Naive B cell (primary cell): ENCODE results near the gene LMBRD2. TPM values are rescaled to one million over a fixed set of nuclear protein-coding genes. Genes with fewer than 3 reads are reported as not detected.

ENCODE experiments used
- ATAC-seq, 2 donors: fragments of 150-1000 bp; cut with Tn5 transposase; 2 replicates each; pipeline ENCODE4 v1.10.0; 2021; ENCODE audit warnings: low read depth in 2 of 2, mild to moderate bottlenecking in 2 of 2, moderate library complexity in 2 of 2
- DNase-seq: peaks from one replicate; pipeline ENCODE4 v3.0.0; 2022
- H3K27ac Mint-ChIP-seq, 6 donors: one replicate each; pipeline ENCODE4 v1.8.0; 2020 to 2022; ENCODE audit warnings: mild to moderate bottlenecking in 6 of 6, mixed read lengths in 6 of 6, moderate library complexity in 5 of 6, inconsistent platforms in 2 of 6
- H3K27me3 Mint-ChIP-seq, 3 donors: one replicate each; pipeline ENCODE4 v1.8.0; 2021 to 2022; ENCODE audit warnings: mixed read lengths in 3 of 3, mild to moderate bottlenecking in 1 of 3
- H3K36me3 Mint-ChIP-seq, 2 donors: one replicate each; pipeline ENCODE4 v1.8.0; 2020 to 2022; ENCODE audit warnings: mixed read lengths in 2 of 2, inconsistent platforms in 1 of 2, mild to moderate bottlenecking in 1 of 2
- H3K4me1 Mint-ChIP-seq, 3 donors: one replicate each; pipeline ENCODE4 v1.8.0; 2020 to 2022; ENCODE audit warnings: mixed read lengths in 3 of 3, inconsistent platforms in 1 of 3, mild to moderate bottlenecking in 1 of 3, moderate library complexity in 1 of 3
- H3K4me3 Mint-ChIP-seq, 8 donors: one replicate each; pipeline ENCODE4 v1.8.0; 2020 to 2022; ENCODE audit warnings: mild to moderate bottlenecking in 8 of 8, mixed read lengths in 8 of 8, moderate library complexity in 8 of 8, inconsistent platforms in 2 of 8
- H3K9me3 Mint-ChIP-seq, 7 donors: one replicate each; pipeline ENCODE4 v1.8.0; 2020 to 2022; ENCODE audit warnings: mixed read lengths in 7 of 7, mild to moderate bottlenecking in 5 of 7, inconsistent platforms in 2 of 7, moderate library complexity in 1 of 7
- polyA plus RNA-seq, 6 donors: library from polyadenylated mRNA; unstranded; fragments of 300-500 nt; fragmentation: Illumina TruSeq; gene quantifications; one replicate each; pipeline ENCODE4 v1.2.3, GENCODE V29; 2021; ENCODE audit warnings: low read depth in 6 of 6

LMBRD2 gene
- polyA plus RNA-seq, 6 donors from 2014 or later = 3.6 to 6.7 (median 5.0) TPM

DNA sequence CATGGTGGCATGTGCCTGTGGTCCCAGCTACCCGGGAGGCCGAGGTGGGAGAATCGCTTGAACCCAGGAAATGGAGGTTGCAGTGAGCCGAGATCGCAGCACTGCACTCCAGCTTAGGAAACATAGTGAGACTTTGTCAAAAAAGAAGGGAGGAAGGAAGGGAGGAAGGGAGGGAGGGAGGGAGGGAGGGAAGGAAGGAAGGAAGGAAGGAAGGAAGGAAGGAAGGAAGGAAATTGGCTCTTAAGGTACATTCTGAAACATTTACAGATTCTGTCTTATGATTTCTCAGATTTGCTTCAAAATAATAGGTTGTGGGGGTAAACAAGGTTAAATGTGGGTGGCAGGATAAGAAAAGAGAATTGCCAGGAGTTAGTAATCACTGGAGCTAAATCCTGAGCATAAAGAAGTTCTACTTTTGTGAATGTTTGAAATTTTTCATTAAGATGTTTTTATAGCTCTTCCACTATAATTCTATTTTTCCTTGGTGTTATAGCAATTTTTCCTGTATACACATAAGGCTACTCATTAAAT, 82.9 kb downstream of the LMBRD2 start:
- ATAC-seq = no peak
- no peaks in the 10 kb centered on the region for H3K36me3 Mint-ChIP-seq
- no peak overlapping the region for H3K4me3 Mint-ChIP-seq
- no peaks in the 10 kb centered on the region for H3K9me3 Mint-ChIP-seq
- peak overlapping the region in 1 of 6 donors; percentile 59 for H3K27ac Mint-ChIP-seq
- peaks cover 16 to 24% (median 17%) of the 10 kb centered on the region in 3 donors for H3K27me3 Mint-ChIP-seq
- peaks cover 14 to 33% (median 24%) of the 10 kb centered on the region in 3 donors for H3K4me1 Mint-ChIP-seq
- no peak for DNase-seq

DNA sequence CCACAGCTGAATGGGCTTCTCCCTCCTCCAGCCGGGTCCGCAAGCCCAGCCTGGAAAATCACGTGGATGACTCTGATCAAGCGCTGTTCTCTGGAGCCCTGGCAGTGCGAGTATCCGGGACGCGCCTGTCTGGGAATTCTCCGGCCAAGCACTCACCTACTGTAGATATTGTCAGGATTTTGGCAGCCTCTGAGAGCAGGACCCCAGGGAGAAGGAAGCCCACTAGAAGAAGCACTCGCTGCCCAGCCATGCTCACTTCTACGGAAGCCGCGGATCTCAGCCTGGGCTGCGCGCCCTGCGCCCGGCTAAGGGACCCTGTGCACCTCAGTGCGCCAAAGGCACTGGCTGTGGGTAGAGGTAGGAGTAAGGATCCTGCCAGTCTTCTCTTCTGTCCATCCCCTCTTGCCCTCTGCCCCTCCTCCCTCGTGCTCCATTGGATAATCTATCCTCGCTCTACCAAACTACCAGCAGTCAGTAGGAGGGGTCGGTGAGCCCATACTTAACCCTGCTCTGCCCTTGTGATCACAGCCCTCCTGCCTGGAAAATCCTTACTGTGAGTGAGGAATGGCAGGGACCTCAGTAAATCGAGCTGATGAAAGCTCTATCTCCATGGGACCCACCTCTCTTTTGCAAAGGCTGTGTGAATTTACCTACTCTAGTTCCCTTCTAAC, 85.0 kb downstream of the LMBRD2 start, which contains the start of gene UGT3A2:
UGT3A2 (minus strand) TSS at position 343 of the 671 bp plus-strand sequence; CDS start at position 250, 93 bp downstream.
- peak within 1 kb of the TSS in 4 of 8 donors; percentile 16 to 63 (median 42) for H3K4me3 Mint-ChIP-seq
- DNase-seq (no peak), ATAC-seq (no peak)
- H3K36me3 Mint-ChIP-seq = no peaks in the 10 kb centered on the region
- H3K27ac Mint-ChIP-seq = no peak within 1 kb of the TSS
- peaks cover 16 to 24% (median 17%) of the 10 kb centered on the region in 3 donors for H3K27me3 Mint-ChIP-seq
- H3K4me1 Mint-ChIP-seq = peaks cover 14 to 29% (median 19%) of the 10 kb centered on the region in 3 donors
- peaks cover 0 to 4% (median 0%) of the 10 kb centered on the region in 7 donors for H3K9me3 Mint-ChIP-seq

DNA sequence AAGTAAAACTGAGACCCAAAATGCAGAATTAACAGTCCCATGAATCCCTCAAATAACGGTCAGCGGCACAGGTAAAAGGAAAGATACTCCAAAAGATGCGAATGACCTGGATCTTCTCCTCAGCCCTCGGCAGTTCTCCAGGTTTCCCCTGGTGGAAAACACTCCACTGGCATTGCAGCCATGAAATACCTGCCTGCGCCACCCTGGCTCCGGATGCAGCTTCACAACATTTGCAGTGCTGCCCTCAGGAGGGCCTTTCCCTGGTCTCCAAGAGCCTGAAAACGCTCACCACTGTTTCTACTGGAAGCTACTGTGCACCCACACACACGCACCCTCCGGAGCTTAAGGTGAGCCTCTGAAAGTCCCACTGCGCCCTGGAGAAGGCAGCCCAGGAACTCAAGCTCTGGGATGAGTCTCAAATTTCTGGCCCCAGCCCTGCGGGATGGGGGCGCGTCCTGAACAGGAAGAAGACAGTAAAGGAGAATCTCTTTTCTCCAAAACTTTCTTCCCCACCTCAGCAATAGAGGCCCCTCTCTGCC, 85.6 kb downstream of the LMBRD2 start:
- peaks cover 16 to 24% (median 17%) of the 10 kb centered on the region in 3 donors for H3K27me3 Mint-ChIP-seq
- peaks cover 0 to 5% (median 0%) of the 10 kb centered on the region in 7 donors for H3K9me3 Mint-ChIP-seq
- H3K36me3 Mint-ChIP-seq = no peaks in the 10 kb centered on the region
- no peak for ATAC-seq
- H3K4me3 Mint-ChIP-seq = no peak overlapping the region
- peaks cover 9 to 23% (median 13%) of the 10 kb centered on the region in 3 donors for H3K4me1 Mint-ChIP-seq
- no peak for DNase-seq
- H3K27ac Mint-ChIP-seq = no peak overlapping the region

DNA sequence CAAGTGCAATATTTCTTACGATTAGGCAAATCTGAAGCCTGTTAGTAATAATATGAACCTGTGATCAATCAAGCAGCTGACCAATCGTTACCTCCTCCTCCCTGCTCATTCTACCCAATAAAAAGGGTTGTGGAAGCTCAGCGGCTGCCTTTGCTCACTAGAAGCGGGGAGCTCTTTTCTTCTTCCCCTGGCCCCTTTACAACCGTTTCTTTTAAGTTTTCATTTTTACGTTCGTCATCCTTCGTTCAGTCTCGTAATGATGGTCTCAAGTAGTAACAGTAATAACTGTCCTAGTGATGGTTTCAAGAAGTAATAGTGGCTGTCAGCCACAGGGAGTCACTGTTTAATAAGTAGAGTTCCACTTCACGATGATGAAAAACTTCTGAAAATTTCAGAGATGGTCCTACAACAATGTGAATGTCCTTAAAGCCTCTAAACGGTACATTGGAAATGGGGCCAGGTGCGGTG, 91.2 kb downstream of the LMBRD2 start:
- Mint-ChIP-seq H3K27ac (no peak overlapping the region), H3K27me3 (peaks cover 0 to 8% (median 0%) of the 10 kb centered on the region in 3 donors), H3K4me1 (no peaks in the 10 kb centered on the region), H3K9me3 (peaks cover 0 to 5% (median 0%) of the 10 kb centered on the region in 7 donors), H3K36me3 (no peaks in the 10 kb centered on the region), H3K4me3 (no peak overlapping the region)
- DNase-seq (no peak), ATAC-seq (no peak)

DNA sequence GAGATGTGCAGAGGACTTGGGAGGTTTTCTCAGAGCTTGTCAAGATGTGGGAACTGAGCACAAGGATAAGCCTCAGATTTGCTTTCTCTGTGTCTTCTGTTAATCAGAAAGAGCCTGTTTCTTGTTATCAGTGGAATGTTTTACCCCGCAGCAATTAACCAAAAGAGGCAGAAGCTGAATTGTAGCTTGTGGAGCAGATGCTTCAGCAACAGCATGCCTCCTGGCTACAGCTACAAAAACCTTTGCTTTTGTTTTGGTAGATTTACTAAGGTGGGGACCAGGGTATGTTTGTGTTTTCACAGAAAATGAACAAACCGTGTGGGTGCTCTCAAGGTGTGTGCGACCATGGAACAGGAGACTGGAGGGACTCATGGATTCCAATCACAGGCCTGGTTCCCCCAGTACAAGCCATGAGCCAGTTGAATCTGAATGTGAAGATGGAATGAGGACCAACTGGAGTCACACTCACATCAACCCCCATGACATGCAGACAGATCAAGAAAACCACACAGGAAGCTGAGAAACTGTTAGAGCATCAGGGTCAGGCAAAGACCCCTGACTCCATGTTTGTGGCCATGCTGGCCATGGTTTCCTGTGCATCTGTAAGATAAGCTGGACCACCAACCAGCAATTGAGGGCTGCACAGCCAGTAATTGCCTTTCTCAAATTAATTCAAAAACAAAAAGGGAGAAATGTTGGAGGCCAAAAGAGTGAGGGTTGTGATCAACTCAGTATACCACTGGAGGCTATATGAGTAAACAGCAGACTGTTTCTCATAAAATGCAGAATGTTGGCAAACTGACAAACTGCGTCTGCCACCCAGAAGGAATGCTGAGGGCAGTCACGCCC, 91.9 kb downstream of the LMBRD2 start:
- Mint-ChIP-seq H3K4me1 (no peaks in the 10 kb centered on the region), H3K36me3 (no peaks in the 10 kb centered on the region), H3K27me3 (peaks cover 0 to 2% (median 0%) of the 10 kb centered on the region in 3 donors), H3K9me3 (peaks cover 0 to 5% (median 0%) of the 10 kb centered on the region in 7 donors), H3K4me3 (no peak overlapping the region), H3K27ac (no peak overlapping the region)
- DNase-seq (no peak), ATAC-seq (no peak)

DNA sequence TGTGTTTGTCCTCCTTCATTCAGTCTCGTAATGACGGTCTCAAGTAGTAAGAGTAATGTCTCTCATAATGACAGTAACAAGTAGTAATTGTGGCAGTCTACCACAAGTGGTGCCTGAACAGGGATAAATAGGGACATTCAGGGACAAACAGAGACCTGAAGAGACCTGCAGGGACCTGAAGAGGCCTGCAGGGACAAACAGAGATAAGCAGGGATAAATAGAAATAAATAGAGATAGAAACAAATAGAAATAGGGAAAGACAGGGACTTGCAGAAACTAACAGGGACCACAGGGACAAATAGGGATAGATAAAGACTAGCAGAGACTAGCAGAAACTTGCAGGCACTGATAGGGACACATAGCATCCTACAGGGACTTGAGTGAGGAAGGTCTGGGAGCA, 92.9 kb downstream of the LMBRD2 start:
- ATAC-seq (no peak), DNase-seq (no peak)
- Mint-ChIP-seq H3K4me3 (no peak overlapping the region), H3K9me3 (peaks cover 0 to 5% (median 0%) of the 10 kb centered on the region in 7 donors), H3K27ac (peak overlapping the region in 1 of 6 donors; percentile 13), H3K27me3 (no peaks in the 10 kb centered on the region), H3K4me1 (no peaks in the 10 kb centered on the region), H3K36me3 (no peaks in the 10 kb centered on the region)

DNA sequence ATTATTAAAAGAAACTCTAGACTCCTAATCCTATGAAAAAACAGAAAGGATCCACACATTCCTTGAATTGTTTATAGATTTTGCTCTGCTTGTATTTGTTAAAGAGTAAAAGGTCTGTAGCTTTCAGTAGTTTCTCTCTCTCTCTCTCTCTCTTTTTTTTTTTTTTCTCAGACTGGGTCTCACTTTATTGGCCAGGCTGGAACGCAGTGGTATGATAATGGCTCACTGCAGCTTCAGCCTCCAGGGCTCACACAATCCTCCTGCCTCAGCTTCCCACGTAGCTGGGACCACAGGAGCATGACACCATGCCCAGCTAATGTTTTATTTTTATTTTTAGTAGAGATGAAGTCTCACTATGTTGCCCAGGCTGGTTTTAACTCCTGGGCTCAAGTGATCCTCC, 94.3 kb downstream of the LMBRD2 start:
- Mint-ChIP-seq H3K36me3 (no peaks in the 10 kb centered on the region), H3K27me3 (no peaks in the 10 kb centered on the region), H3K27ac (no peak overlapping the region), H3K4me1 (no peaks in the 10 kb centered on the region), H3K9me3 (peaks cover 0 to 2% (median 0%) of the 10 kb centered on the region in 7 donors), H3K4me3 (no peak overlapping the region)
- ATAC-seq (no peak), DNase-seq (no peak)

DNA sequence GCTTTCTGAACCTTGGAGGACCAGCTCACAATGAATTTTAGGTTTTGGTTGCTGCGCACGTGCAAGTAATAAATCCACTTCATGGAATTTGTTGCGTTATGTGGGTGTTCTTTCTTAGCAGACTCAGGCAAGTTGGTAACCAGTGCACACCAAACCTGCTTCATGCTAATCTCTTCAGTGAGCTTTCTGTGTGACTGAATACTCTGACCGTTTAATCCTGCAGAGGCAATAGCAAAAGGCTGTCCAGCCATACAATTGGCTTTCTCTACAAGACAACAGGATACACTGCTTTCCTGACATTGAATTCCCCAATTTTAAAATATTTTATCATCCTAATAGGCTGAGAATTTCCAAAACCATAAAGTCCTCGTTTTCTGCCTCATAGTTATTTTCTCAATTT, 95.3 kb downstream of the LMBRD2 start:
- H3K4me3 Mint-ChIP-seq = no peak overlapping the region
- no peaks in the 10 kb centered on the region for H3K36me3 Mint-ChIP-seq
- no peaks in the 10 kb centered on the region for H3K27me3 Mint-ChIP-seq
- no peak for ATAC-seq
- no peak overlapping the region for H3K27ac Mint-ChIP-seq
- H3K4me1 Mint-ChIP-seq = no peaks in the 10 kb centered on the region
- no peaks in the 10 kb centered on the region for H3K9me3 Mint-ChIP-seq
- no peak for DNase-seq

DNA sequence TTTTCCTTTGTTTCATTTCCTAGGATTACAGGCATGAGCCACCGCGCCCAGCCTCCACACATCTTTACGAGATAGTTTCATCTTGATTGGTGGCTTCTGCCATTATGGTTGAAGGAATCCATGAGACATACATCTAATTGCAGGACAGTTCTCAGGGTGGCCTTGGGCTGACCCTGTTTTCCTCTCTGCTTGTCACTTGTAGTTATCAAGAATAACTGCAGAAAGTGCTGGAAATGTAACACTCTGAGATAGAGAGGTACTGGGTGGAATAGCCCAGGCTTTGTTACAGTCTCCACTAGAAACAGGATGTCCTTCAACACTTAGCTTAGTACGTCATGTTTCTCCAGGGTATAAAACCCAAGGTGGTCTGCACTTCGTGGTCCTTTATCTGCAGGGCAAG, 95.7 kb downstream of the LMBRD2 start:
- Mint-ChIP-seq H3K4me3 (no peak overlapping the region), H3K9me3 (no peaks in the 10 kb centered on the region), H3K27me3 (no peaks in the 10 kb centered on the region), H3K27ac (no peak overlapping the region), H3K36me3 (no peaks in the 10 kb centered on the region), H3K4me1 (no peaks in the 10 kb centered on the region)
- DNase-seq (no peak), ATAC-seq (no peak)

DNA sequence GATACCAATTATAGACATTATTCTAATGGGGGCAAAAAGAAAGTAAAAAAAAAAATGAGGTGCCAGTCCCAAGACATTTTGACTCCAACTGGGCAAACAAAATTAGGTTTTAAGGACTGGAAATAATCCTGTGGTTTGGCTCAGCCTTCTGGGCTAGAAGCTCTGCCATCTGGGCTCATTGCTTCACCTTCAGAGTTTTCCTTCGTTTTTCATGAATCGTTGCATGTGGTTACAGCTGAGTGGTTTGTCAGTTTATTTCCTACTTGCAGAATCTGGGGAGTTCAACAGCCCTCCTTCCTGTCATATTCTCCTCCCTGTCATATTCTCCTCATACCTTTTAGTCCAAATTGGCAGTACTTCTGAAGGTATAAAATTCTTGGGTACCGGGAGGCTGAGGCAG, 97.0 kb downstream of the LMBRD2 start:
- ATAC-seq (no peak), DNase-seq (no peak)
- Mint-ChIP-seq H3K4me3 (no peak overlapping the region), H3K9me3 (no peaks in the 10 kb centered on the region), H3K36me3 (no peaks in the 10 kb centered on the region), H3K27ac (no peak overlapping the region), H3K4me1 (no peaks in the 10 kb centered on the region), H3K27me3 (no peaks in the 10 kb centered on the region)

DNA sequence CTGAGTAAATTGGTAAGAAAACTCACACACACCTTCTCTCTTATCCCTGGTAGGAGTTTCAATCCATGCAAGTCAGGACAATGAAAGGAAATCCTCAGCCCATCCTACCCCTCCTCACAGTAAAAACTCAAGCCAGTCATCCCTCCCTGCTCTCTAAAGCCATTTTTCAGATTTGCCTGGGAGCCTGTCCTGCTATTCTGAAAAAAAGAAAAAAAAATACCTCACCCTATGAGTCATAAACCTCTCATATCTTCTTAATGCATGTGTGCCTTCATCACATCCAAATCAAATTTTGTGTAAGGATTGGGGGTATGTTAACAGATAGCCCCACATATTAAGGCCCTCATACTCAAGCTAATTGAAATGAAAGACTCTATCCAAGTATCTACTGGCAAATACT, 99.1 kb downstream of the LMBRD2 start:
- DNase-seq (no peak), ATAC-seq (no peak)
- Mint-ChIP-seq H3K27ac (no peak overlapping the region), H3K9me3 (no peaks in the 10 kb centered on the region), H3K4me3 (no peak overlapping the region), H3K27me3 (no peaks in the 10 kb centered on the region), H3K4me1 (no peaks in the 10 kb centered on the region), H3K36me3 (no peaks in the 10 kb centered on the region)

DNA sequence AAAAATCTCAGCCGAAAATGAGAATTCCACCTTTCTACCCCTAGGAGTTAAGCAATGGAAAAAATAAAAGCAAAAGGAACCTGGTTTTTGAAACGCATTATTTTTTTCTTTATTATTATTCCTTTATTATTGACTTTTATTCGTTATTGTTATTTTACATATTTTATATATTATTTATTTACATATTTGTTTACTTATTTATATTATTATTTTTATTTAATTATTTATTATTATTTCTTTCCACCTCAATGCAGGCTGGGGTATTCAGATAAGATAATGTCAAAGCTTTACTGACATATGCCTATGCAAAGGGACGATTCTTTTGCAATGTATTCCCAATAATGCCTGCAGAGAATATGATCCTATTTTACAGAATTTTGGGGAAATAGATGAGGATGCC, 101.7 kb downstream of the LMBRD2 start:
- no peak overlapping the region for H3K27ac Mint-ChIP-seq
- H3K27me3 Mint-ChIP-seq = no peaks in the 10 kb centered on the region
- DNase-seq (no peak), ATAC-seq (no peak)
- H3K4me3 Mint-ChIP-seq = no peak overlapping the region
- no peaks in the 10 kb centered on the region for H3K9me3 Mint-ChIP-seq
- no peaks in the 10 kb centered on the region for H3K4me1 Mint-ChIP-seq
- H3K36me3 Mint-ChIP-seq = no peaks in the 10 kb centered on the region
